UCSD-AML1 (cell line): ENCODE results near the gene TULP4.
"Not testable (repeated sequence)": the region's sequence is repeated elsewhere in the genome, so short reads cannot be mapped to it uniquely, and the experiment has no call there.

Experiments used
- DNase-seq: peaks from one replicate; lab custom pipeline; 2025; ENCODE audit not compliant: unreplicated experiment; lab: John Stamatoyannopoulos, UW

Gene TULP4

GRCh38 chr6:158388727-158389126 is 76.5 kb downstream of the TULP4 start:
- no peak for DNase-seq

DNA sequence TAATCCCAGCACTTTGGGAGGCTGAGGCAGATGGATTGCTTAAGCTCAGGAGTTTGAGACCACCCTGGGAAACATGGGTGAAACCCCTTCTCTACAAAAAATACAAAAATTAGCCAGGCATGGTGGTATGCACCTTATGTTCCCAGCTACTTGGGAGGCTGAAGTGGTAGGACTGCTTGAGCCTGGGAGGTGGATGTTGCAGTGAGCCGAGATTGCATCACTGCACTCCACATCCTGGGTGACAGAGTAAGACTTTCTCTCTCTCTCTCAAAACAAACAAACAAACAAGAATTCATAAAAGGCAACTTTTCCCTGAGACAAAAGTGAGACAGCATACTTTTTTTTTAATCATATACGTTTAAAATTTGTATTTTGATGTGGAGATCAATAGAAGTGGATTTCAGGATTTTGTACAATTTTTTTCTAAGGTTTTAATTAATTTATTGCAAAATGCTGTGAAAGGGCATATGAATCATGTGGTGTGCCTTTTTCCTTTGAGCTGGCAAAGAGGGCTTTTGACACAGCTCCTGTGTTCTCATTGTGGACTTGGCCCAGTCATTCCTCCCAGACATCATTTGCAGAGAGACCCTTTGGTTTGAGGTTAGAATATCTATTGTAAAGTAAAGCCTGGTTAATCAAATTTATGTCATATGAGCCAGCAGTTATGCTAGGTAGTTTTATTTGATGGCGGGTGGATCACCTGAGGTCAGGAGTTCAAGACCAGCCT is 77.1 kb downstream of the TULP4 start:
- no peak for DNase-seq

DNA sequence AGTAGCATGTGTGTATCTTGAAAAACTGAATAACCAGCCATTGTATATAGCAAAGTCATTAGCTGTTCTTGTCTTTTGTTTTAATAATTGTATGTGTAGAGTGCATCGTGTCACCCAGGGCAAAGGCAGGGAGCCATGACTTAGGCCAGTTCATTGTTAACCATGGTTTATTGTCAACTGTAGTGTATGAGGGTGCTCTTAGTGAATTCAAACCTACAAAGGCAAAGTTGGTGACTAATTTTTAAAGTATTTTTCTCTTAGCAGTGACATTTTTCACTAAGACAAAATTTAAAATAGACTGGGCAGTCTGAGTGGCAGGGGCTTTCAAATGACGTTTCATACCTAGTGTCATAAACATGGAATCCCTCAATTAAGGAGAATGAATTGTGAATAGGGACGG is 79.0 kb downstream of the TULP4 start:
- no peak for DNase-seq

- DNase-seq: not testable (repeated sequence)
These were observed 79.7 kb downstream of the TULP4 start for GRCh38 chr6:158391977-158392376.

GRCh38 chr6:158396136-158396535 is 83.9 kb downstream of the TULP4 start:
- DNase-seq: no peak

- no peak for DNase-seq
These were observed 85.3 kb downstream of the TULP4 start for GRCh38 chr6:158397578-158397977.

DNA sequence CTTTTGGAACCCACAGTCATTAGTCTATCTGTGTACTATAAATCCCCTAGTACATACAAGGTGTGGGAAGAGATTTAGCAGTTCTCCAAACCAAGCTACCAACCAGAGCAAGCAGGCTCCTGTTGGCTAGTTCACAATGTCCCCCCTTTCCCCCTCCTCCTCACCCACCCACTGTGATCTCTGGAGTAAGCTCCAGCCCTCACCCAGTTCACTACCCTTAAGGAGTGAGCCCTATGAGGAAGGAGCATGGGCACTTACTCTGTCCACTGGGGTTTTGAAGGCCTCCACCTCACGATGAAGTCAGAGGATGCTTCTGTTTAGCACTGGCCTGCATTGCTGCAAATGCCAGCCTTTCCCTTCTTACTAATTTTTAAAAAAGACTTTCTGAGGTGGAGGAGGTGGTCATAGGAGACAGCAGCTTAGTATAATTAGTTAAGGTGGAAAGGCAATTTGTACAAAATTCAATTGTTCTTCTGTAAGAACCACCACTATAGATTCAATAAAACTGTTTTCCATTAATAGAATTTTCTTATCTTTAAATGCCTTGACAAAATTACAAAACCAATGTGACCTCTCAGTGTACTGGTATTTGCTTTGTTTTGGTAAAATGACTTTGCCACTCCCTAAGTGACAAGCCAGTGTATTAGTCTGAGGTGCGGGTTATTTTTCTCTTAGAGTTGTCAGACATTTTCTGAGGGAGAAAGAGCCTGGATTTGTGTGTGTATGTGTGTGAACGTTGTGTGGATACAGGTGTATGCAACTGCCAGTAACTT is 86.2 kb downstream of the TULP4 start:
- DNase-seq: no peak

DNA sequence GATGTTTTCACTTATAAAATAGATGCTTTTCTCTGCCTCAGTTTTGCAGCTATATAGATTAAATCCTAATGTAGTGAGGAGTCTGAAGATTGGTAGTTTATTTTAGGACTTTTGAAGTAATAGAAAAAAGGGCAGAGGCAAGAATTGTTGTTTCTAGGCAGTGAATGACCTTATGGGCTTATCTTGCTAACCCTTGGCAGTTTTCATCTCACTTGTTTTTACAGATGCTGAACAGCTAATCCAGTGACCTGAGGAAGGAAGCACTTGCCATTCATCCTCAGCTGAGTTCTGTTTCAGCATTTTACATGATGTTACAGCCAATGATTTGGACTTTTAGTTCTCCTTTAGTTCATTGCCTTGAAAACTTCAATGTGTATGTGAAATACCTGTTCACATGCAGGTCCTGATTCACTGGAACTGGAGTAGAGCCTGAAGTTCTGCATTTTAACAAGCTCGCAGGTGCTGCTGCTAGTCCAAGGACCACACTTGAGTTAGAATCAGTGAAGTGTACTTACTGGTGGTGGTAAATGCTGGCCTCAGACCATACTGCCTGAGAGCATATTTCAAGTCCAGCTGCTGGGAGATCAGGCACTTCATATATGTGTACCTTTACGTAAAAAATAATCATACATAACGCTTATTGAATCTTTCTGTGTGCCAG is 86.9 kb downstream of the TULP4 start:
- DNase-seq: no peak

GRCh38 chr6:158402184-158402583 is 89.9 kb downstream of the TULP4 start:
- DNase-seq: no peak

GRCh38 chr6:158405321-158405831 is 93.1 kb downstream of the TULP4 start:
- not testable (repeated sequence) for DNase-seq

DNA sequence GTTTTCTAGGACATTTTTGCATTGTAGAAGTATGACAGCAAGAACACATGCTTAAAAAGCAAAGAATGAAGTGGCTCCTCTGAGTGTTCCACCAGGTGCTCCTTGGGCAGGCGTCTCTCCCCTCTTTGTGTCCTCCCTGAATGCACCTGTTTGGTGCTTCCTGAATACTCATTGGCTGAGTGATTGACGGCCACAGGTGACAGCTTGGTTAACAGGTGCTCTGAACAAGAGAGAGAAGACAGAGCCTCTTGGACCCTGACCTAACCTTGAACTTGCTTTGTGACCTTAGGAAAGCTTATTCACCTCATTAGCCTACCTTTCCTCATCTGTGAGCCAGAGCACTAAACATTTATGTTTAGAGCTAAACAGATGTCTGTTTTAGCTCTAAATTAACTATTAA is 93.7 kb downstream of the TULP4 start:
- DNase-seq: no peak

DNA sequence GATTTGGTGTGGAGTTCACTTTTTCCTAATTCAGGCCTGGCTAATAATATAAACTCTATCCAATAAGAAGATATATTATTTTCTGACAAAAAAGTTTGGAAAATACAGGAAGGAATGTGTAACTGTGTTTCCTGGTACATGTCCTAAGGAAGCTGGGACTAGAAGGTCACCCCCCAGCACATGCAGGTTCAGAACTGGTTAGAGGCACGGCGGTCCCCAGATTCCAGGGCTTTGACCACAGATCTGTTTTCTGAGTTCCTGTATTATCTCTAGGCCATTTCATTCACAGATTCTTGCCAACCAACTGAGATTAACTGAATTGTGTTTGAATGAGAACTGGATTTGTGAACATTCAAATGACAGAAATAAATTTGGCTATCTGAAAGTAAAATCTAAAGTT is 94.5 kb downstream of the TULP4 start:
- no peak for DNase-seq

- DNase-seq: no peak
These were observed 95.7 kb downstream of the TULP4 start for GRCh38 chr6:158408013-158408412.

- DNase-seq: no peak
These were observed 96.4 kb downstream of the TULP4 start for GRCh38 chr6:158408552-158409130.

- peak; percentile 32 for DNase-seq
These were observed 97.2 kb downstream of the TULP4 start for GRCh38 chr6:158409451-158409850.

- no peak for DNase-seq
These were observed 98.5 kb downstream of the TULP4 start for GRCh38 chr6:158410784-158411183.

GRCh38 chr6:158411998-158412397 is 99.7 kb downstream of the TULP4 start:
- DNase-seq: no peak

GRCh38 chr6:158413028-158413427 is 100.8 kb downstream of the TULP4 start:
- DNase-seq: no peak

- no peak for DNase-seq
These were observed 101.7 kb downstream of the TULP4 start for GRCh38 chr6:158413814-158414565.

GRCh38 chr6:158414851-158415262 is 102.6 kb downstream of the TULP4 start:
- DNase-seq: no peak

- no peak for DNase-seq
These were observed 103.4 kb downstream of the TULP4 start for GRCh38 chr6:158415666-158416065.
